IMR-90 (cell line): ENCODE data around the gene PFKL. TPM values are rescaled to one million over a fixed set of nuclear protein-coding genes. Genes with fewer than 3 reads are reported as not detected.

ENCODE experiments used
- ATAC-seq: fragments of 200-7000 bp; cut with Tn5 transposase; 2 replicates; pipeline ENCODE4 v1.9.1; 2020; ENCODE audit warnings: low read depth, mild to moderate bottlenecking, moderate library complexity
- BruUV-seq: library from RNA; stranded (reverse); fragments of 400-500 nt; replicated peaks from 2 replicates; lab custom pipeline; 2021; lab: Mats Ljungman, UMichigan
- CTCF ChIA-PET: fragments of 300-600 bp; formaldehyde crosslinking; extraction: SDS; loops from one replicate; lab custom pipeline; 2021; ENCODE audit warnings: antibody characterized with exemption; lab: Yijun Ruan, JAX
- POLR2A ChIA-PET: fragments of 300-600 bp; sonication (Branson Sonifier 250); formaldehyde crosslinking; loops from one replicate; lab custom pipeline; 2022; ENCODE audit warnings: antibody characterized with exemption; ENCODE audit not compliant: unreplicated experiment; lab: Charles Lee
- DNase-seq: peaks from one replicate; pipeline ENCODE4 v3.0.0; 2013
- H2AFZ ChIP-seq: replicated peaks from 2 replicates; pipeline ENCODE3; 2013; ENCODE audit warnings: low read length, mild to moderate bottlenecking; ENCODE audit not compliant: poor library complexity
- H2AK5ac ChIP-seq: 2 replicates; pipeline ENCODE4 v1.6.1; 2013; ENCODE audit warnings: low read depth, low read length, inconsistent platforms
- H2AK9ac ChIP-seq: replicated peaks from 2 replicates; pipeline ENCODE3; 2013; ENCODE audit warnings: mild to moderate bottlenecking, low read depth, low read length, moderate library complexity; ENCODE audit not compliant: poor library complexity
- H2BK120ac ChIP-seq: 2 replicates; pipeline ENCODE4 v1.6.1; 2013; ENCODE audit warnings: low read depth, low read length, inconsistent platforms
- H2BK15ac ChIP-seq: 3 replicates; pipeline ENCODE4 v1.6.1; 2013; ENCODE audit warnings: low read depth, low read length, inconsistent platforms
- H2BK20ac ChIP-seq: 2 replicates; pipeline ENCODE4 v1.6.1; 2013; ENCODE audit warnings: low read depth, mild to moderate bottlenecking, inconsistent platforms, low read length, moderate library complexity
- H2BK5ac ChIP-seq: 2 replicates; pipeline ENCODE4 v1.6.1; 2013; ENCODE audit warnings: mild to moderate bottlenecking, low read depth, low read length, inconsistent platforms; ENCODE audit not compliant: poor library complexity, severe bottlenecking
- H3K14ac ChIP-seq: replicated peaks from 2 replicates; pipeline ENCODE4 v1.6.1; 2013; ENCODE audit warnings: low read depth, low read length, inconsistent platforms
- H3K18ac ChIP-seq: 2 replicates; pipeline ENCODE4 v1.6.1; 2013; ENCODE audit warnings: low read depth, low read length, control low read depth
- H3K23ac ChIP-seq: 2 replicates; pipeline ENCODE4 v1.6.1; 2013; ENCODE audit warnings: low read depth, low read length, inconsistent platforms
- H3K27ac ChIP-seq: 2 replicates; pipeline ENCODE4 v1.5.1; 2013; ENCODE audit warnings: mild to moderate bottlenecking, control low read depth, low read length; ENCODE audit not compliant: insufficient read depth
- H3K27me3 ChIP-seq: 2 replicates; pipeline ENCODE4 v1.6.1; 2013; ENCODE audit warnings: low read length; ENCODE audit not compliant: control insufficient read depth, insufficient read depth
- H3K36me3 ChIP-seq: 2 replicates; pipeline ENCODE4 v1.6.1; 2013; ENCODE audit warnings: low read length, mixed read lengths; ENCODE audit not compliant: control insufficient read depth, insufficient read depth
- H3K4ac ChIP-seq: 2 replicates; pipeline ENCODE4 v1.6.1; 2013; ENCODE audit warnings: low read depth, low read length, inconsistent platforms
- H3K4me1 ChIP-seq: 2 replicates; pipeline ENCODE4 v1.6.1; 2013; ENCODE audit warnings: low read length, mixed read lengths; ENCODE audit not compliant: control insufficient read depth, insufficient read depth
- H3K4me2 ChIP-seq: 2 replicates; pipeline ENCODE4 v1.6.1; 2013; ENCODE audit warnings: low read depth, mild to moderate bottlenecking, control low read depth, low read length, moderate library complexity
- H3K4me3 ChIP-seq: 2 replicates; pipeline ENCODE4 v1.5.1; 2013; ENCODE audit warnings: low read depth, mild to moderate bottlenecking, control low read depth, low read length, moderate library complexity; ENCODE audit not compliant: insufficient read depth
- H3K56ac ChIP-seq: 2 replicates; pipeline ENCODE4 v1.6.1; 2013; ENCODE audit warnings: low read length, inconsistent platforms; ENCODE audit not compliant: insufficient read depth; ENCODE audit errors: extremely low read depth
- H3K79me1 ChIP-seq, 2 experiments: 2 replicates each; pipeline ENCODE4 v1.6.1; 2013; ENCODE audit warnings: low read length in 2 of 2, inconsistent platforms in 1 of 2, low read depth in 1 of 2
- H3K9ac ChIP-seq: 2 replicates; pipeline ENCODE4 v1.6.1; 2013; ENCODE audit warnings: low read depth, low read length, control low read depth
- H3K9me1 ChIP-seq: 2 replicates; pipeline ENCODE4 v1.6.1; 2013; ENCODE audit warnings: low read length, inconsistent platforms; ENCODE audit not compliant: insufficient read depth
- H3K9me3 ChIP-seq: 2 replicates; pipeline ENCODE4 v1.6.1; 2013; ENCODE audit warnings: low read length; ENCODE audit not compliant: control insufficient read depth, insufficient read depth
- H4K20me1 ChIP-seq: 2 replicates; pipeline ENCODE4 v1.6.1; 2013; ENCODE audit warnings: low read length, inconsistent platforms; ENCODE audit not compliant: insufficient read depth
- H4K5ac ChIP-seq: 2 replicates; pipeline ENCODE4 v1.6.1; 2013; ENCODE audit warnings: mild to moderate bottlenecking, low read depth, low read length, control low read depth
- H4K8ac ChIP-seq, 2 experiments: 2 replicates each; pipeline ENCODE4 v1.6.1; 2013; ENCODE audit warnings: low read depth in 2 of 2, low read length in 2 of 2, control low read depth in 1 of 2, inconsistent platforms in 1 of 2
- H4K91ac ChIP-seq: 2 replicates; pipeline ENCODE4 v1.6.1; 2013; ENCODE audit warnings: low read depth, low read length, inconsistent platforms; ENCODE audit not compliant: insufficient read depth
- FOS ChIP-seq: fragments of 150-350 bp; IDR thresholded peaks from 2 replicates; pipeline ENCODE4 v1.6.1; 2016; ENCODE audit warnings: low read depth, low read length
- MAFK ChIP-seq: IDR thresholded peaks from 2 replicates; pipeline ENCODE4 v1.6.1; 2012; ENCODE audit warnings: low read depth, low read length, improper control_type of control experiment
- MAZ ChIP-seq: IDR thresholded peaks from 2 replicates; pipeline ENCODE4 v1.6.1; 2012; ENCODE audit warnings: low read depth, mild to moderate bottlenecking, low read length, improper control_type of control experiment, moderate library complexity, borderline replicate concordance
- MXI1 ChIP-seq: IDR thresholded peaks from 2 replicates; pipeline ENCODE4 v1.6.1; 2012; ENCODE audit warnings: low read depth, mild to moderate bottlenecking, low read length, moderate library complexity, borderline replicate concordance
- NFE2L2 ChIP-seq: fragments of 150-350 bp; IDR thresholded peaks from 2 replicates; pipeline ENCODE4 v1.6.1; 2016; ENCODE audit warnings: low read depth, mild to moderate bottlenecking, low read length
- RAD21 ChIP-seq: IDR thresholded peaks from 2 replicates; pipeline ENCODE4 v1.6.1; 2012; ENCODE audit warnings: low read length, improper control_type of control experiment
- RCOR1 ChIP-seq: IDR thresholded peaks from 2 replicates; pipeline ENCODE4 v1.6.1; 2012; ENCODE audit warnings: mild to moderate bottlenecking, low read length, improper control_type of control experiment; ENCODE audit not compliant: insufficient replicate concordance
- RFX5 ChIP-seq: IDR thresholded peaks from 2 replicates; pipeline ENCODE4 v1.8.0; 2012; ENCODE audit warnings: low read depth, mild to moderate bottlenecking, low read length, moderate library complexity
- USF2 ChIP-seq: fragments of 150-350 bp; IDR thresholded peaks from 2 replicates; pipeline ENCODE4 v1.6.1; 2017; ENCODE audit warnings: mild to moderate bottlenecking, antibody characterized with exemption, low read length, low read depth
- WGBS, 2 experiments: methylation state at CpG; one replicate each; pipeline versions ENCODE4 v1.1.5 to v1.1.7; 2013; ENCODE audit warnings: missing lambda C conversion rate in 2 of 2; ENCODE audit not compliant: insufficient read length in 1 of 2; ENCODE audit errors: extremely low coverage in 2 of 2; 5-methylcytosine and 5-hydroxymethylcytosine counted together
- dilution Hi-C: fragments of 300-500 bp; cut with HindIII; formaldehyde crosslinking; loops from one replicate; pipeline ENCODE4 v1.14.3; 2018; ENCODE audit warnings: low sequenced_read_pairs; ENCODE audit not compliant: unreplicated experiment
- in situ Hi-C: fragments of 300-500 bp; cut with MboI; formaldehyde crosslinking; loops from 3 replicates; pipeline ENCODE4 v1.14.3; 2019; ENCODE audit warnings: low sequenced_read_pairs, inconsistent platforms, mixed read lengths
- intact Hi-C: fragments of 100-400 bp; cut with micrococcal nuclease; formaldehyde crosslinking; loops from 2 replicates; pipeline ENCODE4 v1.10.0; 2022
- polyA plus RNA-seq, 3 experiments: library from polyadenylated mRNA; depleted of rRNA; stranded (reverse); fragments of >200 nt; gene quantifications; 2 replicates each; pipeline ENCODE4 v1.2.3, GENCODE V29; 2012; ENCODE audit warnings: low replicate concordance in 1 of 3
- total RNA-seq: library from RNA; depleted of rRNA; stranded (reverse); fragments of >200 nt; gene quantifications from 2 replicates; pipeline ENCODE4 v1.2.3, GENCODE V29; 2012

PFKL gene
- total and polyA plus RNA-seq, 2 of the 4 experiments (the other 2 are of a cell fraction), result 103 to 126 TPM

- no peak overlapping the region; the same call in 1 of the 2 replicates for H3K23ac ChIP-seq
- no peak overlapping the region for H2BK20ac ChIP-seq
- peaks cover 70% of the 10 kb centered on the region for H4K20me1 ChIP-seq
- H3K4me1 ChIP-seq, result peaks cover 21% of the 10 kb centered on the region
- no peak overlapping the region for H3K4me2 ChIP-seq
- no peaks in the 10 kb centered on the region for H3K9me1 ChIP-seq
- no peak overlapping the region for H2BK5ac ChIP-seq
- ATAC-seq, result no peak
- peaks cover 15 to 56% of the 10 kb centered on the region in 2 experiments for H3K79me1 ChIP-seq
- POLR2A ChIA-PET, result no interaction called here
- H4K5ac ChIP-seq, result no peak overlapping the region
- no peak overlapping the region for H2BK15ac ChIP-seq
- H3K14ac ChIP-seq, result no peak overlapping the region
- H3K56ac ChIP-seq, result no peak overlapping the region
- H4K8ac ChIP-seq, result no peak overlapping the region
- H3K18ac ChIP-seq, result no peak overlapping the region
- CTCF ChIA-PET, result interaction anchor here (0.6 kb wide), 1 partner anchor 31 kb away, joined by 3 read pairs; no protein-coding TSS in a partner anchor
- no TSS peak for BruUV-seq
- no peaks in the 10 kb centered on the region for H3K9me3 ChIP-seq
- no peak overlapping the region for H2AFZ ChIP-seq
- H3K27me3 ChIP-seq, result no peaks in the 10 kb centered on the region
- no peak overlapping the region for H3K4me3 ChIP-seq
- TF ChIP-seq RCOR1 (no peak), RAD21 (no peak), MAFK (no peak), MAZ (no peak), MXI1 (no peak), USF2 (no peak), RFX5 (no peak), FOS (no peak), NFE2L2 (no peak)
- no peak overlapping the region for H2AK9ac ChIP-seq
- peaks cover 15% of the 10 kb centered on the region for H3K36me3 ChIP-seq
- WGBS, 2 experiments, result 79% methylated on average over 5 of the region's 16 CpGs; no CpG with 5 or more reads in 1 of the 2 experiments
- intact Hi-C loops (no loop called here), dilution Hi-C loops (no loop called here), in situ Hi-C loops (no loop called here)
- no peak overlapping the region for H3K27ac ChIP-seq
- no peak overlapping the region for H2BK120ac ChIP-seq
- no peak overlapping the region for H4K91ac ChIP-seq
- no peak overlapping the region for H3K9ac ChIP-seq
- peak overlapping the region; percentile 56; the same call in 1 of the 2 replicates for H2AK5ac ChIP-seq
- DNase-seq, result no peak
- H3K4ac ChIP-seq, result no peak overlapping the region
Observed at GRCh38 chr21:44304011-44304616, 4.3 kb downstream of the PFKL start.
